Activated naive CD4-positive, alpha-beta T cell treated with anti-CD3 and anti-CD28 coated beads, Interleukin-2, amount 10 ng/mL, durations not matched to agents 7 days and 5 days (primary cell): ENCODE data around the gene DTL.

ENCODE experiments used
- CTCF ChIA-PET: fragments of 350-600 bp; sonication (Branson Sonifier 250); formaldehyde crosslinking; loops from one replicate; lab custom pipeline; 2021; ENCODE audit warnings: antibody characterized with exemption; lab: Charles Lee
- DNase-seq: peaks from one replicate; pipeline ENCODE4 v3.0.0-alpha.2; 2020
- H3K27ac Mint-ChIP-seq: one replicate; pipeline ENCODE4 v1.8.0; 2021; ENCODE audit warnings: mild to moderate bottlenecking, moderate library complexity, mixed read lengths
- H3K27me3 Mint-ChIP-seq: one replicate; pipeline ENCODE4 v1.8.0; 2021; ENCODE audit warnings: mild to moderate bottlenecking, mixed read lengths
- H3K36me3 Mint-ChIP-seq: one replicate; pipeline ENCODE4 v1.8.0; 2021; ENCODE audit warnings: mixed read lengths
- H3K4me1 Mint-ChIP-seq: one replicate; pipeline ENCODE4 v1.8.0; 2021; ENCODE audit warnings: mixed read lengths
- H3K4me3 Mint-ChIP-seq: one replicate; pipeline ENCODE4 v1.8.0; 2021; ENCODE audit warnings: mild to moderate bottlenecking, moderate library complexity, mixed read lengths
- H3K9me3 Mint-ChIP-seq: one replicate; pipeline ENCODE4 v1.8.0; 2021; ENCODE audit warnings: mixed read lengths

Gene DTL

GRCh38 chr1:212053993-212054392, 18.4 kb downstream of the DTL start:
- Mint-ChIP-seq H3K27ac (no peak overlapping the region), H3K27me3 (no peaks in the 10 kb centered on the region), H3K4me1 (no peaks in the 10 kb centered on the region), H3K36me3 (peaks cover 90% of the 10 kb centered on the region), H3K4me3 (no peak overlapping the region), H3K9me3 (peaks cover 24% of the 10 kb centered on the region)
- CTCF ChIA-PET: interaction anchor here (0.8 to 1.5 kb wide), 2 partner anchors 11 to 402 kb away, joined by 3 read pairs; no protein-coding TSS in a partner anchor
- no peak for DNase-seq

GRCh38 chr1:212055333-212055732, 19.8 kb downstream of the DTL start:
- H3K36me3 Mint-ChIP-seq: peaks cover 85% of the 10 kb centered on the region
- no peak for DNase-seq
- H3K4me1 Mint-ChIP-seq: no peaks in the 10 kb centered on the region
- no peak overlapping the region for H3K4me3 Mint-ChIP-seq
- CTCF ChIA-PET: interaction anchor here (0.7 to 1.5 kb wide), 2 partner anchors 235 to 401 kb away, joined by 3 read pairs; no protein-coding TSS in a partner anchor
- H3K27ac Mint-ChIP-seq: peak overlapping the region; percentile 30
- no peaks in the 10 kb centered on the region for H3K27me3 Mint-ChIP-seq
- peaks cover 24% of the 10 kb centered on the region for H3K9me3 Mint-ChIP-seq

DNA sequence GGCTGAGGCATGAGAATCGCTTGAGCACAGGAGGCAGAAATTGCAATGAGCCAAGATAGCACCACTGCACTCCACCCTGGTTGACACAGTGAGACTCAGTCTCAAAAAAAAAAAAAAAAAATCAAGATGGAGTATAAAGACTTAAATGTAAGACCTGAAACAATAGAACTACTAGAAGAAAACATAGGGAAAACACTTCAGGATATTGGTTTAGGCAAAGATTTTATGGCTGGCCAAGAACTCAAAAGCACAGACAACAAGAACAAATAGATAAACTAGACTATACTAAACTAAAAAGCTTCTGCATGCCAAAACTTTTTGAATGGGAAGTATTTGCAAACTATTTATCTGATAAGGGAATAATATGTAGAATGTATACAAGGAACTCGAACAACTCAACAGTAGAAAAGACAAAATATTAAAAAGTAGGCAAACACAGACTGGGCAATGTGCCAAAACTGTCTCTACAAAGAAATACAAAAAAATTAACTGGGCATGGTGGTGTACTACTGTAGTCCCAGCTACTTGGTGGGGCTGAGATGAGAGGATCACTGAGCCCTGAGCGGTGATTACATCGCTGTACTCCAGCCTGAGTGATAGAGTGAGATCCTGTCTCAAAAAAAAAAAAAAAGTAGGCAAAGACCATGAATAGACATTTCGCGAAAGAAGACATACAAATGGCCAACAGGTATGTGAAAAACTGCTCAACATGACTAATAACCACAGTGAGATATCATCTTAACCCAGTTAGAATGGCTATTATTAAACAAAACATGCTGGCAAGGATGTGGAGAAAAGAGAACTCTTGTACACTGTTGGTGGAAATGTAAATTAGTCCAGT, 25.3 kb downstream of the DTL start:
- CTCF ChIA-PET: interaction anchor here (0.6 to 1.7 kb wide), 4 partner anchors 10 to 671 kb away, joined by 3 to 6 read pairs (median 4); partner anchors contain the start of genes DTL and INTS7
- DNase-seq: no peak
- peaks cover 58% of the 10 kb centered on the region for H3K36me3 Mint-ChIP-seq
- no peak overlapping the region for H3K4me3 Mint-ChIP-seq
- H3K9me3 Mint-ChIP-seq: peaks cover 22% of the 10 kb centered on the region
- peak overlapping the region; percentile 71 for H3K27ac Mint-ChIP-seq
- H3K4me1 Mint-ChIP-seq: no peaks in the 10 kb centered on the region
- no peaks in the 10 kb centered on the region for H3K27me3 Mint-ChIP-seq

GRCh38 chr1:212062832-212063438, 27.4 kb downstream of the DTL start:
- Mint-ChIP-seq H3K27ac (no peak overlapping the region), H3K4me1 (no peaks in the 10 kb centered on the region), H3K36me3 (peaks cover 56% of the 10 kb centered on the region), H3K4me3 (no peak overlapping the region), H3K9me3 (peaks cover 5% of the 10 kb centered on the region), H3K27me3 (no peaks in the 10 kb centered on the region)
- CTCF ChIA-PET: interaction anchor here (0.8 to 3.8 kb wide), 27 partner anchors 8 to 396 kb away, joined by 3 to 46 read pairs (median 4); no protein-coding TSS in a partner anchor
- no peak for DNase-seq

DNA sequence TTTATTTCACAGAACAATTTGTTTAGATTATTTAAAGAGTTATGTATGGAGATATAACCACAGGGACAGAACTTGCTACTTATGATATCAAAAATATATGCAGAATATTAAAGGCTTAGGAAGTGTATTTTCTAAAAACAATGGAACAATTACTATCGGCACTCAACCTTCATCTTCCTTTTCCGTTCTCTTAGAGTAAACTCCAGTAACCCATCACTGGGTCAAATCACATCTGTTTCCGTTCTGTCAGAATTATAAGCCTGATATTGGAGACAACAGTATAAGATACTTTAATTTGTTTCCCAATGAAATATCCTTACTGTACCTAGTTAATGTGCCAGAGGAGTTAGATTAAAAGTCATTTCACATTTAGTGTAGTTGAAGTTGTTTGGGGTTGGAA, 32.2 kb downstream of the DTL start:
- no peaks in the 10 kb centered on the region for H3K27me3 Mint-ChIP-seq
- DNase-seq: no peak
- H3K4me1 Mint-ChIP-seq: no peaks in the 10 kb centered on the region
- CTCF ChIA-PET: interaction anchor here (2.3 kb wide), 1 partner anchor 388 kb away, joined by 12 read pairs; no protein-coding TSS in a partner anchor
- H3K9me3 Mint-ChIP-seq: no peaks in the 10 kb centered on the region
- H3K27ac Mint-ChIP-seq: no peak overlapping the region
- H3K36me3 Mint-ChIP-seq: peaks cover 55% of the 10 kb centered on the region
- H3K4me3 Mint-ChIP-seq: no peak overlapping the region

- Mint-ChIP-seq H3K4me1 (no peaks in the 10 kb centered on the region), H3K36me3 (peaks cover 53% of the 10 kb centered on the region), H3K27me3 (no peaks in the 10 kb centered on the region), H3K9me3 (no peaks in the 10 kb centered on the region), H3K4me3 (no peak overlapping the region), H3K27ac (no peak overlapping the region)
- DNase-seq: no peak
- CTCF ChIA-PET: interaction anchor here (0.7 to 4.5 kb wide), 34 partner anchors 7 to 395 kb away, joined by 3 to 75 read pairs (median 4); partner anchors contain the start of genes DTL, INTS7, NEK2 and NENF
Measured at GRCh38 chr1:212070720-212071302, 35.3 kb downstream of the DTL start.

DNA sequence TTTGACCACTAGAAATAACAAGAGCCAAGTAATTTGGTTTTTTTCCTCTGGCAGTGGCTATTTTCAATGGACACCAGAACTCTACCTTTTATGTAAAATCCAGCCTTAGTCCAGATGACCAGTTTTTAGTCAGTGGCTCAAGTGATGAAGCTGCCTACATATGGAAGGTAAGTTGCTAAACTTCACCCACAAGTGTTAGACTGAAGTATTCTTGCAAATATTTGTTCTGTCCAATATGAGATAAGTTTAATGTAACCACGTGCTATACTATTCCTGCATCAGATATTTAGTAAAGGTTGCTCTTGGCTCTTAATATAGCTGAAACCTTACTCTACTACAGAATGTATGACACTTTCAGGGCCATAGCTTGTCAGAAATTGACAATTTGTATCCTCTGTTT, 36.5 kb downstream of the DTL start:
- Mint-ChIP-seq H3K9me3 (no peaks in the 10 kb centered on the region), H3K4me1 (no peaks in the 10 kb centered on the region), H3K27ac (no peak overlapping the region), H3K36me3 (peaks cover 54% of the 10 kb centered on the region), H3K4me3 (no peak overlapping the region), H3K27me3 (no peaks in the 10 kb centered on the region)
- CTCF ChIA-PET: interaction anchor here (1.7 to 4.5 kb wide), 8 partner anchors 9 to 384 kb away, joined by 4 to 75 read pairs (median 11); no protein-coding TSS in a partner anchor
- DNase-seq: no peak

GRCh38 chr1:212073490-212073889, 37.9 kb downstream of the DTL start:
- Mint-ChIP-seq H3K27ac (no peak overlapping the region), H3K27me3 (no peaks in the 10 kb centered on the region), H3K9me3 (no peaks in the 10 kb centered on the region), H3K4me3 (no peak overlapping the region), H3K4me1 (no peaks in the 10 kb centered on the region), H3K36me3 (peaks cover 45% of the 10 kb centered on the region)
- no peak for DNase-seq
- CTCF ChIA-PET: interaction anchor here (4.4 to 4.5 kb wide), 2 partner anchors 218 to 383 kb away, joined by 37 to 75 read pairs; no protein-coding TSS in a partner anchor

DNA sequence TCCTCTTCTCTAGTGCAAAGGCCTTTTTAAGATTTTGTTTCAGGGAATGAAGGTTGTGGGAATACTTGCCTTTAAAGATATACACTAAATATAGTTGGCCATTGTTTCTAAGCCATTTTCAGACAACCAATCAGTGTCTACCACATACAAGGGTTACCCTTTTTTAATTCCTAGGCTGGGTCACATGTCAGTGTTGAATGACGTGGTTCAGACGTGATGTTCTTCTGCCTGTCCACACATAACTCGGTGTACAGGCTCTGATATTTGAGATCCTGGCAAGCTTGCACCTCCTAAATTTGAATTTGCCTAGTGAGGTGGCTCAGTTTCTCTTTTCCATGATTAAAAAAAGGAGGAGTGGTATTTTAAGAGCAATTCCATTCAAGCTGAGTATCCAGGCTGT, 38.8 kb downstream of the DTL start:
- CTCF ChIA-PET: no interaction called here
- Mint-ChIP-seq H3K4me1 (no peaks in the 10 kb centered on the region), H3K9me3 (no peaks in the 10 kb centered on the region), H3K27ac (no peak overlapping the region), H3K27me3 (no peaks in the 10 kb centered on the region), H3K4me3 (no peak overlapping the region), H3K36me3 (peaks cover 44% of the 10 kb centered on the region)
- DNase-seq: no peak

GRCh38 chr1:212074856-212075255, 39.3 kb downstream of the DTL start:
- Mint-ChIP-seq H3K9me3 (no peaks in the 10 kb centered on the region), H3K4me1 (no peaks in the 10 kb centered on the region), H3K36me3 (peaks cover 45% of the 10 kb centered on the region), H3K27me3 (no peaks in the 10 kb centered on the region), H3K27ac (no peak overlapping the region), H3K4me3 (no peak overlapping the region)
- DNase-seq: no peak
- CTCF ChIA-PET: no interaction called here

DNA sequence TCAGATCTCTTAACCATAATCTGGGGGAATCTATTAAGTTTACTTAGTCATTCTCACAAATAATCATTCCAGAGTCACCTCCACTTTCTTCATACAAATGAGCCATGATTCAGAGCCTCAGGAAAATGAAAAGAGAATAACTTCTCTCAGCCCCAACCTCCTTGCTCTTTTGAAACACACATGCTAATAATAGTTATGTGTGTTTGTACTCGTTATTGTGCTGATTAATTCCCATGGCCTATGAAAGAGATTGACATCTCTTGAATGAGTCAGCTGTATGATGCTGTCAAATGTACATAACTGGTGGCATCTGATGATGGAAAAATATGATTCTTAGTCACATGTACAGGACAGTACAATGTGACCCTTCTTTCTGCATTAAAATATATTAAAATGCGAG, 41.5 kb downstream of the DTL start:
- Mint-ChIP-seq H3K36me3 (peaks cover 37% of the 10 kb centered on the region), H3K4me1 (no peaks in the 10 kb centered on the region), H3K4me3 (no peak overlapping the region), H3K27me3 (no peaks in the 10 kb centered on the region), H3K27ac (no peak overlapping the region), H3K9me3 (no peaks in the 10 kb centered on the region)
- CTCF ChIA-PET: no interaction called here
- DNase-seq: no peak

- Mint-ChIP-seq H3K27me3 (no peaks in the 10 kb centered on the region), H3K9me3 (no peaks in the 10 kb centered on the region), H3K4me3 (no peak overlapping the region), H3K4me1 (no peaks in the 10 kb centered on the region), H3K27ac (peak overlapping the region; percentile 20), H3K36me3 (peaks cover 30% of the 10 kb centered on the region)
- CTCF ChIA-PET: interaction anchor here (1.3 to 1.9 kb wide), 2 partner anchors 8 to 377 kb away, joined by 5 to 7 read pairs; no protein-coding TSS in a partner anchor
- DNase-seq: no peak
Measured at GRCh38 chr1:212078826-212079225, 43.3 kb downstream of the DTL start.

- no peak overlapping the region for H3K27ac Mint-ChIP-seq
- no peak overlapping the region for H3K4me3 Mint-ChIP-seq
- H3K27me3 Mint-ChIP-seq: no peaks in the 10 kb centered on the region
- DNase-seq: no peak
- no peaks in the 10 kb centered on the region for H3K9me3 Mint-ChIP-seq
- CTCF ChIA-PET: no interaction called here
- H3K4me1 Mint-ChIP-seq: no peaks in the 10 kb centered on the region
- peaks cover 31% of the 10 kb centered on the region for H3K36me3 Mint-ChIP-seq
Measured at GRCh38 chr1:212082765-212083406, 47.3 kb downstream of the DTL start.
